Measurements from ENCODE around the gene PHACTR1. TPM values are rescaled to one million over a fixed set of nuclear protein-coding genes. Genes with fewer than 3 reads are reported as not detected.

The PHACTR1 gene
- polyA plus RNA-seq, 3 donors: 6.1 to 26.9 (median 7.6) TPM

DNA sequence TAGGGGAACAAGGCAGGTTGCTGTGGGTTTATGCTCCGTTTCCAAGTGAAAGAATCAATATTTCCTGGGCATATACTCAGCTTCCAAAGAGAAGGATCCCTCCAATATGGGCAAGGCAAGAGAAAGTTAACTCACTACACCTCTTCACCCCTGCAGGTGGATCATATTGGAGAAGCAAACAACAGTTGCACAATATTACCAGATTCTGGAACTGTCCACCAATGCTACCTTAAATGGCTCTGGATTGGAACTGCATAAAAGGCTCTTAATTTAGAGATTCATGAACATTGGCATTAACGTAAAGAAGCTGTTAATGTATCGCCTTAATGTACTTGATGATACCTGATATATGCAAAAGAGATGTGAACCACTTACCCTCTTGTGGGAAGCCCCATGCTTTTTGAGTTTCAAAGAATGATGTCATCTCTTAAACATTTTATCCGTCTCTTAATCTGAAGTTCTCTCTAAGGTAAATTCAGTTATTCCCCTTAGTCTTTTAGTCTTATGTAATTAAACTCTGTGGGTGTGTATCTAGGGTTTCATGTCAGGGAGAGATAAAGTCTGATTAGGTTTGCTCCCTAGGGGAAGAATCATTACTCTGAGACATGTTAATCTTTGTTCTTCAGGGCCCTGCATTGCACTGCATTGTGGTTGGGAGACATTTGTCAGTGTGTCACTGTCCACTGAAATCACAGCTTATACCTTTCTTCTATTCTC, 99.5 kb downstream of the PHACTR1 start:
- H3K36me3 ChIP-seq (replicated peaks in 1 of 2; ENCODE audit: control insufficient read depth in 1 of 2, insufficient read depth in 2 of 2, low read length in 2 of 2): no peaks in the 10 kb centered on the region
- Mint-ChIP-seq H3K27ac (no peak overlapping the region), H3K36me3 (no peaks in the 10 kb centered on the region), H3K9me3 (peaks cover 0 to 3% (median 0%) of the 10 kb centered on the region in 7 donors), H3K4me3 (no peak overlapping the region), H3K27me3 (ENCODE audit: low read depth in 3 of 3) (peaks cover 0 to 2% (median 2%) of the 10 kb centered on the region in 3 donors), H3K4me1 (peaks cover 14% of the 10 kb centered on the region)
- no peak overlapping the region for H3K4me3 ChIP-seq (replicated peaks in 1 of 3; ENCODE audit: low read depth in 2 of 3, low read length in 3 of 3)
- no peaks in the 10 kb centered on the region for H3K9me3 ChIP-seq (replicated peaks in 1 of 2; ENCODE audit: control insufficient read depth in 1 of 2, insufficient read depth in 1 of 2, low read length in 2 of 2)
- H3K4me2 ChIP-seq (replicated peaks; ENCODE audit: extremely low read depth, low read length, poor library complexity, severe bottlenecking): no peak overlapping the region
- intact Hi-C loops (cut with micrococcal nuclease): no loop called here
- DNase-seq: no peak
- no peaks in the 10 kb centered on the region for H4K20me1 ChIP-seq (ENCODE audit: insufficient read depth, low read length)
- H3K79me2 ChIP-seq (ENCODE audit: insufficient read depth, low read length): no peaks in the 10 kb centered on the region
- H2AFZ ChIP-seq (ENCODE audit: insufficient read depth, low read depth, low read length, poor library complexity, severe bottlenecking): no peak overlapping the region
- H3K27me3 ChIP-seq (ENCODE audit: control insufficient read depth in 2 of 2, insufficient read depth in 2 of 2, low read length in 2 of 2): no peaks in the 10 kb centered on the region
- no peak overlapping the region for H3K9ac ChIP-seq (ENCODE audit: insufficient read depth, low read length, poor library complexity, severe bottlenecking)
- no peak for TF ChIP-seq CTCF (IDR thresholded peaks at IDR 0.05)
- H3K4me1 ChIP-seq (ENCODE audit: control insufficient read depth in 1 of 2, insufficient read depth in 2 of 2, low read length in 2 of 2): peaks cover 0 to 4% of the 10 kb centered on the region in 2 donors
- no peak overlapping the region for H3K27ac ChIP-seq (ENCODE audit: low read depth in 1 of 2, low read length in 2 of 2)
- WGBS (ENCODE audit: insufficient coverage): no CpG with 5 or more reads among the region's 4 CpGs

DNA sequence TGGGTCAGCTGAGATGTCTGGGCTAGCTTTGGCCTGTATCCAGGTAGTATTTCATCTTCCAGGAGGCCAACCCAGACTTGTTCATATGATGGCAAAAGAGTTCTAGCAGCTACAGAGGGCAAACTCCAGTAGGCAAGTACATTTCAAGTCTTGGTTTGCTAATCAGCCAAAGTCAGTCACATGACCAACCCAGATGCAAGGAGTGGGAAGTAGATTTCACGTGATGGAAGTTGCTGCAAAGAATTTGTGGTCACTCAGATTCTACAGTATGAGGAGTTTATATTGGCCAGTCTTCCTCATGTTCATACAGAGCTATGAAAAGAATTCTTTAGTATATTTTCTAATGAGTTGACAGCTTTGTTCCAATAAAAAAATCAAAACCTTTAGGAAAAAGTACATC, 101.8 kb downstream of the PHACTR1 start:
- Histone ChIP-seq H3K9me3 (replicated peaks in 1 of 2; ENCODE audit: control insufficient read depth in 1 of 2, insufficient read depth in 1 of 2, low read length in 2 of 2) (no peaks in the 10 kb centered on the region), H3K27ac (ENCODE audit: low read depth in 1 of 2, low read length in 2 of 2) (no peak overlapping the region), H2AFZ (ENCODE audit: insufficient read depth, low read depth, low read length, poor library complexity, severe bottlenecking) (no peak overlapping the region), H3K36me3 (replicated peaks in 1 of 2; ENCODE audit: control insufficient read depth in 1 of 2, insufficient read depth in 2 of 2, low read length in 2 of 2) (no peaks in the 10 kb centered on the region), H3K4me1 (ENCODE audit: control insufficient read depth in 1 of 2, insufficient read depth in 2 of 2, low read length in 2 of 2) (peaks cover 0 to 4% of the 10 kb centered on the region in 2 donors), H3K79me2 (ENCODE audit: insufficient read depth, low read length) (no peaks in the 10 kb centered on the region), H3K27me3 (ENCODE audit: control insufficient read depth in 2 of 2, insufficient read depth in 2 of 2, low read length in 2 of 2) (no peaks in the 10 kb centered on the region), H3K9ac (ENCODE audit: insufficient read depth, low read length, poor library complexity, severe bottlenecking) (no peak overlapping the region), H3K4me2 (replicated peaks; ENCODE audit: extremely low read depth, low read length, poor library complexity, severe bottlenecking) (no peak overlapping the region), H4K20me1 (ENCODE audit: insufficient read depth, low read length) (no peaks in the 10 kb centered on the region), H3K4me3 (replicated peaks in 1 of 3; ENCODE audit: low read depth in 2 of 3, low read length in 3 of 3) (no peak overlapping the region)
- intact Hi-C loops (cut with micrococcal nuclease): no loop called here
- Mint-ChIP-seq H3K4me3 (no peak overlapping the region), H3K27ac (no peak overlapping the region), H3K36me3 (no peaks in the 10 kb centered on the region), H3K4me1 (peaks cover 6% of the 10 kb centered on the region), H3K27me3 (ENCODE audit: low read depth in 3 of 3) (peaks cover 0 to 3% (median 2%) of the 10 kb centered on the region in 3 donors), H3K9me3 (peaks cover 0 to 3% (median 0%) of the 10 kb centered on the region in 7 donors)
- no CpG with 5 or more reads among the region's 1 CpG for WGBS (ENCODE audit: insufficient coverage)
- TF ChIP-seq CTCF (IDR thresholded peaks at IDR 0.05): no peak
- peak; percentile 3 to 45 (median 21) for DNase-seq

Measured in CD14-positive monocyte (primary cell).